Body of pancreas (tissue), 4 donors: ENCODE results near the gene GALE.

Experiments
- POLR2A ChIP-seq, 3 donors: fragments of 450-650 bp; IDR thresholded peaks; one replicate each; pipeline ENCODE4 v1.6.1; 2016; ENCODE audit warnings: antibody characterized with exemption in 3 of 3, mild to moderate bottlenecking in 2 of 3
- TF ChIP-seq, protein P1 (sequence below), 7 experiments: fragments of 450-650 bp in 4 of 7; fragments of 200-600 bp in 3 of 7; sonication (generic) in 3 of 7; IDR thresholded peaks; one replicate each; pipeline ENCODE4 v1.5.1; 2016 to 2019; ENCODE audit warnings: antibody characterized with exemption in 7 of 7

GRCh38 chr1:23776217-23776616, 24.3 kb downstream of the GALE start:
- TF ChIP-seq, protein P1, sequence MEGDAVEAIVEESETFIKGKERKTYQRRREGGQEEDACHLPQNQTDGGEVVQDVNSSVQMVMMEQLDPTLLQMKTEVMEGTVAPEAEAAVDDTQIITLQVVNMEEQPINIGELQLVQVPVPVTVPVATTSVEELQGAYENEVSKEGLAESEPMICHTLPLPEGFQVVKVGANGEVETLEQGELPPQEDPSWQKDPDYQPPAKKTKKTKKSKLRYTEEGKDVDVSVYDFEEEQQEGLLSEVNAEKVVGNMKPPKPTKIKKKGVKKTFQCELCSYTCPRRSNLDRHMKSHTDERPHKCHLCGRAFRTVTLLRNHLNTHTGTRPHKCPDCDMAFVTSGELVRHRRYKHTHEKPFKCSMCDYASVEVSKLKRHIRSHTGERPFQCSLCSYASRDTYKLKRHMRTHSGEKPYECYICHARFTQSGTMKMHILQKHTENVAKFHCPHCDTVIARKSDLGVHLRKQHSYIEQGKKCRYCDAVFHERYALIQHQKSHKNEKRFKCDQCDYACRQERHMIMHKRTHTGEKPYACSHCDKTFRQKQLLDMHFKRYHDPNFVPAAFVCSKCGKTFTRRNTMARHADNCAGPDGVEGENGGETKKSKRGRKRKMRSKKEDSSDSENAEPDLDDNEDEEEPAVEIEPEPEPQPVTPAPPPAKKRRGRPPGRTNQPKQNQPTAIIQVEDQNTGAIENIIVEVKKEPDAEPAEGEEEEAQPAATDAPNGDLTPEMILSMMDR (IDR thresholded peaks at IDR 0.05) = no peak
- TF ChIP-seq POLR2A (IDR thresholded peaks at IDR 0.05) = no peak
